HG03354 (cell line): ENCODE data around the gene ZBTB4.

ENCODE experiments used
- ATAC-seq: cut with Tn5 transposase; IDR thresholded peaks from one replicate; pipeline ENCODE4 v1.9.1; 2021; ENCODE audit warnings: mild to moderate bottlenecking; ENCODE audit not compliant: unreplicated experiment, poor library complexity, severe bottlenecking

The ZBTB4 gene

DNA sequence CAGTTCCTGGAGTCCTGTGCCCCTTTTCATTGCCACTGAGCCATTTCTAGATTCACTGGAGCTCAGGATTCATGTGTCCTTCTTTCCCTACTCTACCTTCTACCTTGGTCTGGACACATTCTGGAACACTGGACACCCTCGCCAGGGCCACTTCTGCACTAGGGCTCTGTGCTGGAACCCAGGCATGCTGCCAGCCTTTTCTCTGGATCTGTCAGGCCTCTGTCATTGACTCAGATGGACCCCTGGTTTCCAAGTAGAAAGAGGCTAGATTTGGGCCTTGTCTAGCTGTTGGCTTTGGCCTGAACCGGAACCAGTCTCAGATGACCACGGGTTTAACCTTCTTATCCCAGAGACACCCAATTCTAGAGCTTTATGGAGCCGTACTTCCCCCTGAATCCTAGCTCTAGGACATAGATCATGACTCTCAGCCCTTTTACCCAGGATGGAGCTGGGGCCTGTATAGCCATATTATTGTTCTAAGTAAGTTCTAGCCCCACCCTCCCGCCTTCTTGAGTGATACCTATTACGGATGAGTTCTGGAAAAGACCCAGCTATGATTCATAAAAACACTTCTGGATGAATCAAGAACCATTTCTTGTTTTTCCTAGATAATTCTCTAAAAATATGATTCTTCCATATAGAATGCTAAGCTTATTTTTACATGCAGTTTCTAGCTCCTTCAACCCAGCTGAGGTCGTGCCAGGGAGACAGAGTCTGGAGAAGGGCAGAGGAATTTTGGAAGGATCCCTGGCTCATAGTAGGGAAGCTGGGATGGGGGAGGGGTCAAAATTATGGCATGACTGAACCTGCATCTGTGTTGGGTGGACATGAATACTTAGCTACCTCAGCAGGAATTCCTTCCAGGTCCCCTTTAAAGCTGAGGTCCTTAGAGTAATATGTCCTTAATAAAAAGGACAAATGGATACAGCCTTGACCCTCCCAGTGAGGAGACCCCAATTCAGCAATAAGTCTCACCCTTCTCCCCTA, 35.6 kb downstream of the ZBTB4 start:
- ATAC-seq, result no peak

DNA sequence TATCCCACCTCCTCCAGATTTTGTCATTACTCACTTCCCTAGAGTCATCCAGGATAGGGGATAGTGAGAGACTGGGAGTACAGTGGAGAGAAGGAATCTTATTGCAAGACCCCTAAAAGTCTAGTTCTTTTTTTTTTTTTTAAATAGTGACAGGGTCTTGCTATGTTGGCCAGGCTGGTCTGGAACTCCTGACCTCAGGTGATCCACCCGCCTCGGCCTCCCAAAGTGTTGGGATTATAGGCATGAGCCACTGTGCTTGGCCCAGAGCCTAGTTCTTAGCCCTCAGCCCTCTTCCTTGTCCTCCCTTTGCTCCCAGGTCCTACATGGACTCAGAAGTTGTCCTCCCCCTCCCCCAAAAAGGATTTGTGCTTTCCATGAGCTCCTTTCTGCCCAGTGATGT, 37.3 kb downstream of the ZBTB4 start:
- ATAC-seq, result no peak

DNA sequence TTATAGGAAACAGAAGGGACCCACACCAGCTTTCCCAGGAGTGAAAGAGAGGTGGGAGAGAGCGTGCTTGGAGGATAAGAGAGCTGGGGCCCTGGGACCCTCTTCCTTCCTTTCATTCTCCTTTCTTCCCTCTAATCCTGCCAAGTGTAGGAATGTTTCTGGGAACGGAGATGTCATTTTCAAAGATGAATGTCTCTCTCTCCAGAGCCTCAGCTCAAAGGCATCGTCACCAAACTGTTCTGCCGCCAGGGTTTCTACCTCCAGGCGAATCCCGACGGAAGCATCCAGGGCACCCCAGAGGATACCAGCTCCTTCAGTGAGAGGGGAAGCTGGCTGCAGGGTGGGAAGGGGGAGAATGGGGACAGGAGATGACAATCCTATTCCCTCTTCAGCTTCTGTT, 38.2 kb downstream of the ZBTB4 start:
- no peak for ATAC-seq

DNA sequence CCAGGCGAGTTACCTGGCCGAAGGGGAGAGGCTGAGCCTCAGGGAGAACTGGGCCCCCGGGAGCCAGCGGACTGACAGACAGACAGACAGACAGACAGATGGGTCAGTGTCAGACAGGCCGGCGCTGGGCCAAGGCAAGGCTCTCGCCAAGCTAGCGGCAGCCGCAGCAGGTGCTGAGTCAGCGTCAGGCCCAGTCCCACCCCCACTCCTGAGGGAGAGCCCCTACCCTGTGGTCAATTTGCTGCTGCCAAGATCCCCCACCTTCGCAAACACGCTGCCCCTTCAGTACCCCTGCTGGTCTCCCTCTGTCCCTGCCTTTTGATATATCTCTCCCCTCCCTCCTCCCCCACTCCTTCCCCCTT, 38.6 kb downstream of the ZBTB4 start:
- no peak for ATAC-seq

DNA sequence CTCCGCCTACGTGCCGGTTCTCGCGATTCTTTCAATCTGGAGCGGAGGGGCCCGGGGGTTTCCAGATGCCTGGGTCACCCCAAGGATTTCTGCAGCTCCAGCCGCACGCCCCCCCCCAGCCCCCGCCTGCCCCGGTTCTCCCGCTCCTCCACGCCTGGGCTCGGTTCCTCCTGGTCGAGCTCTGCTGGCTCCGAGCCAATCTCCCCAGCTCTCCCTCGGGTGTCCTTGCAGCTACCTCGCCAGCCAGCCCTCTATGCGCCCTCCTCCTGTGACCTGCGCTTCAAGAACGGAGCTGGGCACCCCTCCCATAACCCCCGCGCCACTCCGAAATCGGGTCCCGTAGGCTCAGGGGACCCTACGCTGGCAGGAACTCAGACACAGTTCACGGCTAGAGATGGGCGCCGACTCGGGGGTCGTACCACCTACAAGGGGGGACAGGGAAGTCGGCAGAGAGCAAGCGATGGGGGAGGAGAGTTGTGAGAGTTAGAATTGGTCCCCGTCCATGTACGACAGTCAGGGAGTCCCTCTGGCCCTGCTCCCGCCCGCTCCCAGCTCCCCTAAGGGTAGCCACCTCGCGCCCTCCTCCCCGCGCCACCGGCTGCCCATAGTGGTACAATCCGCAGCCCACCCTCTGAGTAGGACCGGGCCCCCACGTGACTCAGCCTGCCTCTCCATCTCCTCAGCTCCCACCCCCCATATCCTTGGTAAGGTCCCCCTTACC, 39.2 kb downstream of the ZBTB4 start:
- no peak for ATAC-seq

DNA sequence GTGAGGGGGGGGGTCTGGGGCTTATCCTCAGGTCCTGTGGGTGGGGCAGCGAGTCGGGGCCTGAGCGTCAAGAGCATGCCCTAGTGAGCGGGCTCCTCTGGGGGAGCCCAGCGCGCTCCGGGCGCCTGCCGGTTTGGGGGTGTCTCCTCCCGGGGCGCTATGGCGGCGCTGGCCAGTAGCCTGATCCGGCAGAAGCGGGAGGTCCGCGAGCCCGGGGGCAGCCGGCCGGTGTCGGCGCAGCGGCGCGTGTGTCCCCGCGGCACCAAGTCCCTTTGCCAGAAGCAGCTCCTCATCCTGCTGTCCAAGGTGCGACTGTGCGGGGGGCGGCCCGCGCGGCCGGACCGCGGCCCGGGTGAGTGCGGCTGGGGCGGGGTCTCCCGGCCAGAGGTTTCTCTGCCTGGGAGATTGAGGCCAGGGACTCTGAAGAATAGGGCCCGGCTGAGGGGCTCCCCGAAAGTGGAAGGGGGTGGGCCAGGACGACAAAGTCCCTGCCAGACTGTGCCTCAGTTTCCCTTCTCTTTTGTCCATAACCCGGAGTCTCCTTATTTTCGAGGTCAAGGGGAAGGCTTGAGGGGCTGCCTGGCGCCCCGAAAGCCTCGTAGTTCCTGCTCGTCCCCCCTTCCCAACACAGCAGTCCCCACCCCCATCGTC, 39.8 kb downstream of the ZBTB4 start, which contains the start of gene FGF11:
Gene FGF11 (plus strand): TSS at position 51 of the 651 bp plus-strand sequence. CDS start 109 bp downstream, at position 160.
- ATAC-seq, result no peak

DNA sequence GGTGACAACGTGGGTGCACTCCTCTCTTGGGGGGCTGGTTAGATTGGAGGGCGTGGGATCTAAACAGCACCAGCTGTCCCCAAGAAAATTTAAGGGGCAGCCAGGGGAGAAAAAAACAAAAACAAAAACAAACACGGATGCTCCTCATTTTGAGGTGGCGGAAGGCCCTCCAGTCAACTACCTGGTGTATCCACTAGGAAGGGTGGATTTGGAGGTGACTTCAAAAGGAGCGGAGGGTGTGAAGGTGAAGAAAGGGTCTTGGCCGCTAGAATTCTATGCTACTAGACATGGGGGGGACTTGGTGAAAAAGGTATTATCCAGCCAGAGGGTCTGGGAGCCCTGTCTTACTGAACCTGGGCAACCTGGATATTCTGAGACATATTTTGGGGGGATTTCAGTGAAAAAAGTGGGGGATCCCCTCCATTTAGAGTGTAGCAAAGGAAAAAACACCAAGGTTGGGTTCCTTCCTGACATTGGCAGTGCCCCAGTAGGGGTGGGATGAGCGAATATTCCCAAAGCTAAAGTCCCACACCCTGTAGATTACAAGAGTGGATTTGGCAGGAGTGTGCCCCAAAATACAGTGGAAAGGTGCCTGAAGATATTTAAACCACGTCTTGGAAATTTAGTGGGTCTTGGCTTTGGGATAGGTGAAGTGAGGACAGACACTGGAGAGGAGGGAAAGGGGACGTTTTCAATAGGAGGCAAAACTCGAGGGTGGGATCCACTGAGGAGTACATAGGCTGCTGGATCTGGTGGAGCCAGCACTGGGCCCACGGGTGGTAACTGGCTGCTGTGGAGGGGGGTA, 40.6 kb downstream of the ZBTB4 start:
- no peak for ATAC-seq

DNA sequence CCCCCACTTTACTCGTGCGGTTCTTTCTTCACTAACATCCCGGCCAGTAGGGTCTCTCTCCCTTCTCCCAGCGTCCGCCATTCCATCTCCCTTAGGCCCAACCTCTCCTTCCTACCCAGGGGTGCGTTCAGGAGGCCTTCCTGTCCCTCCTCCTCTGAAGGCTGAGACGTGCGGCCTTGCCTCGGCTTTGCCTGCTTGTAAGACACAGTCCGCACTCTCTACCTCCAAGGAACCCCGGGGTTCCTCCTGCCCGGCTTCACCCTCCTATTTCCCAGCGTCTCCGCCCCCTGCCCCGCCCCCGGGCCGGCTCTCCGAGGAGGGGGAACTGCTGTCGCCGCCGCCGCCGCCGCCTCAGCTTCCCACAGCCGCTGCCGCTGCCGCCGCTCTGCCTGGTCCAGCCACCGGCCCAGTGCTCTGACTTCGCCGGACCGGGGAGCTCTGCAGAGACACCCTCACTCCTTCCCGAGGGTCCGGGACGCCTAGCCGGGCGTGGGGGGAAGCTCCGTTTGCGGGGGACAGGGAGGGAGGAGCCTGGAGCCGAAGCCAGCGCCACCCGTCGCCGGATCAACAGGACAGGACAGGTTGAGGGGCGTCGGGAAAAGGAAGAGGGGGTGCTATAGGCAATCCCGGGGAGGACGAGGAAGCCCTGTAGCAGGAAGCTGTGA, 41.3 kb downstream of the ZBTB4 start:
- ATAC-seq, result no peak

DNA sequence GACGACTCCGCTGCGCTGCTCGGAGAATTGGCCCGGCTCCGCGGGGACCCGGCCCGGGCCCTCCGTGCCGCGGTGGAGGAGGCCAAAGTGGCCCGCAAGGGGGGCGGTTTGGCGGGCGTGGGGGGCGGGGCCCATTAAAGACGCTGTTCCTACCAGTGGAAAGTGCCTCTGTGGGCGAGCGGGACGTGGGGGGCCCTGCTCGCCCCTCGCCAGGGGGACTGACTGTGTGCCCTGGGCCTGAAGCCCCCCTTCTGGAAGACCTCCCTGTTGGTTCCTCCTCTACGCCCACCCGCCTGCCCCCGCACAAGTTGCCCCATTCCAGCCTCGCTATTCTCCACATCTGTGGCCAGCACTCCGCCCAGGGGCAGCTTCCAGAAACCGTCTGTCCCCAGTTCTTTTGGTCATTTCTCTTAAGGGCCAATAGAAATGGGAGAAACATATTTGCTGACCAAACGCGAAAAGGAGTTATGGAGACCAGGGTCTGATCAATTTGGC, 42.0 kb downstream of the ZBTB4 start:
- ATAC-seq, result no peak

DNA sequence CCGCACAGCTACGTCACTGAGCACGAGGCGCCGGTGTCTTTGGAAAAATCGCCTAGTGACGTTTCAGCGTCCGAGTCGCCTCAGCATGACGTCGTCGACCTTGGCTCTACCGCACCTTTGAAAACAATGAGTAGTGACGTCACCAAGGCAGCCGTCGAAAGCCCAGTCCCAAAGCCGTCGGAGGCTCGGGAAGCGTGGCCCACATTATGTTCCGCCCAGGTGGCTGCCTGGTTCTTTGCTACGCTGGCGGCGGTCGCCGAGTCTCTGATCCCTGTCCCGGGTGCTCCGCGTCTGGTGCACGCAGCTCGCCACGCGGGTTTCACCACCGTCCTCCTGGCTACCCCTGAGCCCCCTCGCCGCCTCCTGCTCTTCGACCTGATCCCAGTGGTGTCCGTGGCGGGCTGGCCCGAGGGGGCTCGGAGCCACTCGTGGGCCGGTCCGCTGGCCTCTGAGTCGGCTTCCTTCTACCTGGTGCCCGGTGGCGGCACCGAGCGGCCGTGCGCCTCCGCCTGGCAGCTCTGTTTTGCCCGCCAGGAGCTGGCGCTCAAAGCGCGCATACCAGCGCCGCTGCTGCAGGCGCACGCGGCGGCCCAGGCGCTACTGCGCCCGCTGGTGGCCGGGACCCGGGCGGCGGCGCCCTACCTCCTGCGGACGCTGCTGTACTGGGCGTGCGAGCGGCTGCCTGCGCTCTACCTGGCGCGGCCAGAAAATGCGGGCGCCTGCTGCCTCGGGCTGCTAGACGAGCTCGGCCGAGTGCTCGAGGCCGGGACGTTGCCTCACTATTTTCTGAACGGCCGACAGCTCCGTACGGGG, 42.7 kb downstream of the ZBTB4 start:
- ATAC-seq, result peak; percentile 39

DNA sequence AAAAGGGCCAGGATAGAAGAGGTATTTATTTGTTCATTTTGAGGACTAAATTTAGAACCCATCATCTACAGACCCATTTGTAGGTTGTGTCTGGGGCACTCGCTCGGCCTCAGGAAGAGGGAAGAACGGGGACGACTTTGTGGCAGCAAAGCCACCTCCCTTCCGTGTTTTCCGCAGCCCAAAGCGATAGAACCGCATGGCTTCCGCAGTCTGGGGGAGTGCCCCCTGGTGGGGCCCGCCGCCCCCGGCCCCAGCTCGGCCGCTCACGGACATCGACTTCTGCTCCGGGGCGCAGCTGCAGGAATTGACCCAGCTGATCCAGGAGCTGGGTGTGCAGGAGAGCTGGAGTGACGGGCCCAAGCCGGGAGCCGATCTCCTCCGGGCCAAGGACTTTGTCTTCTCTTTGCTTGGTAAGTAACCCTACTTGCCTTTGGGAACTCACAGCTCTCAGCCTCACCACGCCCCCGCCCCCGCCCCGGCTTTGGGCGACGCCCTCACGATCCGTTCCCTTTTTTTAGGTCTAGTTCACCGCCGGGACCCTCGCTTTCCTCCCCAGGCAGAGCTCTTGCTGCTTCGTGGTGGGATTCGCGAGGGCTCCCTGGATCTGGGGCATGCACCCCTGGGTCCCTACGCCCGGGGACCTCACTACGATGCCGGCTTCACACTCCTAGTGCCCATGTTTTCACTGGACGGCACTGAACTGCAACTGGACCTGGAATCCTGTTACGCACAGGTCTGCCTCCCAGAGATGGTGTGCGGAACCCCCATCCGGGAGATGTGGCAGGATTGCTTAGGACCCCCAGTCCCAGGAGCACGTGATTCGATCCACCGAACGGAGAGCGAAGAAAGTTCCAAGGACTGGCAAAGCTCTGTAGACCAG, 43.5 kb downstream of the ZBTB4 start:
- ATAC-seq, result peak; percentile 27

DNA sequence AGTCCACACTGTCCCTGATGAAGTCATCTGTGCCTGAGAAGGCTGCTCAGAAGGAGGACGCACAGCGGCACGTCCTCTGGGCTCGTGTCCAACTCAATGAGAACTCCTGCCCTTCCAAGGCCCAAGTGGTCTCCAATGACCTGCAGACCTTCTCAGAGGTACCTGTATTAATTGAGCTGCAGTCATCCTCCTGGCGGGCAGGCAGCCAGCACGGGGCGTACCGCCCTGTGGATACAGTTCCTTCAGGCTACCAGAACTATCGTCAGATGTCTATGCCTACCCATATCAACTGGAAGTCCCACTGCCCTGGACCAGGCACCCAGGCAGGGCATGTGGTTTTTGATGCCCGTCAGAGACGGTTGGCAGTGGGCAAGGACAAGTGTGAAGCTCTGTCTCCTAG, 47.1 kb downstream of the ZBTB4 start:
- ATAC-seq, result no peak

DNA sequence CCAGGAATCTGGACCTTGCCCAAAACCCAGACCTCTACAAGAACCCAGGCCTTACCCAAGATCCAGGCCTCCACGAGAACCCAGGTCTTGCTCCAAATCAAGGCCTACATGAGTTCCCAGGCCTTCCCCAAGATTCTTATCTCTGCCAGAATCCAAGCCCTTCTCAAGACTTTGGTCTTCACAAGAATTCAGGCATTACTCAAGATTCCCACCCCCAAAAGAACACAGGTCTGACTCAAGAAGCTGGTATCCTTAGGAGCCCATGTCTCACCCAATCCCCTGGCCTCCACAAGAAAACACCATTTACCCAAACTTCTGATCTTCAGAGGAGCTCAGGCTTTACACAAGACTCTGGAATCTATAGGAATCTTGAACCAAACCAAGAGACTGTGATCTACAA, 48.2 kb downstream of the ZBTB4 start:
- ATAC-seq, result no peak

DNA sequence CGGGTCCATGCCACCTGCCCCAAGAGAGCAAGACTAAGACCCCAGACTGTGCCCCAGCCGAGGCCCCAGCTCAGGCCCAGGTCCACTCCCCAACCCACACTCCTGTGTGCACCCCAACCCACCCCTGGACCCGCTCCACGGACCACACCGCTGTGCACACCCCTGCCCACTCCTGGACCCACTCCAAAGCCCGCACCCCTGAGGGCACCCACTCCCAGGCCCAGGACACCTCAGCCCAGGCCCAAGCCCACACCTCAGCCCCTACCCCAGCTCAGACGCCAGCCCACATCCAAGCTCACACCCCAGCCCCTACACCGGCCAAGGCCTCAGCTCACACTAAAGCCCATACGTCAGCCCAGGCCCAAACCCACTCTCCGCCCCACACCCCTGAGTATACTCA, 49.7 kb downstream of the ZBTB4 start:
- ATAC-seq, result no peak

DNA sequence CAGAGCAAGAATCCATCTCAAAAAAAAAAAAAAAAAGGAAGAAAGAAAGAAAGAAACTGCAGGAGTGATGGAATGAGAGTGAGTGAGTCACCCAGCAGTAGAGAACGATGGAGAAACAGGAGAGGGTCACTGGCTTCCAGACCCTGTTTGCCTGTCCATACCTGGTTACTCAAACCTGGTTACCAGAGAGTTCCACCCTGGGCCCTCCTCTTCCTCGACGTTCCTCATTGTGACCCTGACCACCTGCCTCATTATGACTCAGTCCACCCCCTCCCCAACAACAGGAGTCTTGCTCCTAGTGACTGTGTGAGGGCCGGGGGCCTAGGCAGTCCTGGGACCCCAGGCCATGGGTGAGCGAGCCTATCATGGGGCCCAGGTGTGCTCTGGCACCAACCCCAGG, 50.9 kb downstream of the ZBTB4 start, which contains the start of gene SPEM3:
Gene SPEM3 (plus strand): TSS at position 301 of the 400 bp plus-strand sequence. CDS start 46 bp downstream, at position 347.
- no peak for ATAC-seq

DNA sequence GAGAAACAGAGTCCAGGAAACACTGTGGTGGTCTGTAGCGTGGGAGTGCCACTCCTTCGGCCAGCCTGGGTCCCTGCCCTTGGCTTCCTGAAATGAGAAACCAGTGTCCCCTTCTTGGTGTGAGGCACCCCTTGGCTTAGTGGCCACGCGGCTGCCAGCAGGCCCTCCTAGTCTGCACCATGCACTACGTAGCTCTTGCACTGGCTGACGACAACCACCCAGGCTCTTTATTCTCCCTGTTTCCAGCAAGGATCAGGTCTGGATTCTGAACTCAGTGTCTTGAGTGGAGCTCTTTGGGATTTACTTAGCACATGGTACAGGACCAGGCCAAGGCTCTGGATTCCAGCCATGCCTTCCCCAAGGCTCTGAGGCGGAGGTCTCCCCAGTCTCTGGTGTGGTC, 51.9 kb downstream of the ZBTB4 start:
- ATAC-seq, result no peak

DNA sequence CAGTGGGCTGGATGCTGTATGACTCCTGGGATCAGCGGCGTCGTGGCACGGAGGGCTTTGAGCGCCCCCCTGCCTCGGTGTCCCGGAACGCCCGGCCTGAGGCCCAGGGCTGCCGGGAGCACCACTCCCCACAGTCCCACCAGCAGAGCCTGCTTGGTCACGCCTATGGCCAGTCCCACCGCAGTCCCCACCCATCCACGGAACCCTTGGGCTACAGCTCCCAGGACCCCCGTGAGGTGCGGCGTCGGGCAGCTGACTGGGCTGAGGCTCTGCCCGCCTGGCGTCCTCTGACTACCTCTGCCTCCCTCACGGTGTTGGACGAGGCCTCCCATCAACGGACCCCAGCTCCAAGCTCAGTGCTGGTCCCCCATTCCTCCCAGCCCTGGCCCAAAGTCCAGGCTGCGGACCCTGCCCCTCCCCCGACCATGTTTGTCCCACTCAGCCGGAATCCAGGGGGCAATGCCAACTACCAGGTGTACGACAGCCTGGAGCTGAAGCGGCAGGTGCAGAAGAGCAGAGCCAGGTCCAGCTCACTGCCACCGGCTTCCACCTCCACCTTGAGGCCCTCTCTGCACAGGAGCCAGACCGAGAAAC, 52.4 kb downstream of the ZBTB4 start:
- no peak for ATAC-seq
